H1 (cell line): ENCODE measurements around the gene WASF3. TPM values are rescaled to one million over a fixed set of nuclear protein-coding genes. Genes with fewer than 3 reads are reported as not detected.

Source experiments
- CTCF ChIA-PET: fragments of 300-600 bp; sonication (Branson Sonifier 250); formaldehyde crosslinking; loops from one replicate; lab custom pipeline; 2021; ENCODE audit not compliant: partially characterized antibody; lab: Charles Lee
- POLR2A ChIA-PET: fragments of 300-600 bp; sonication (Branson Sonifier 250); formaldehyde crosslinking; loops from one replicate; lab custom pipeline; 2021; ENCODE audit warnings: inconsistent platforms; ENCODE audit not compliant: partially characterized antibody; lab: Charles Lee
- DNase-seq, 2 experiments: peaks; one replicate each; pipeline versions ENCODE4 v3.0.0 to v3.0.0-alpha.2; 2010 to 2022; ENCODE audit warnings: low spot score in 2 of 2, low read depth in 1 of 2, mixed read lengths in 1 of 2
- FAIRE-seq: peaks from 2 replicates; lab custom pipeline; 2011; peaks lifted over from hg19 to GRCh38; lab: Jason Lieb, UNC
- H2AFZ ChIP-seq: 2 replicates; pipeline ENCODE4 v1.8.1; 2012; ENCODE audit warnings: low read length, inconsistent platforms
- H2AK5ac ChIP-seq: 2 replicates; pipeline ENCODE4 v1.6.1; 2013; ENCODE audit warnings: low read depth, low read length
- H2BK120ac ChIP-seq: replicated peaks from 2 replicates; pipeline ENCODE3; 2013; ENCODE audit warnings: low read depth, low read length, inconsistent platforms
- H2BK12ac ChIP-seq: 2 replicates; pipeline ENCODE4 v1.6.1; 2013; ENCODE audit warnings: low read depth, low read length
- H2BK15ac ChIP-seq: 2 replicates; pipeline ENCODE4 v1.6.1; 2013; ENCODE audit warnings: low read length
- H2BK20ac ChIP-seq: 2 replicates; pipeline ENCODE4 v1.6.1; 2013; ENCODE audit warnings: low read length
- H2BK5ac ChIP-seq: 2 replicates; pipeline ENCODE4 v1.6.1; 2013; ENCODE audit warnings: low read depth, low read length
- H3K14ac ChIP-seq: 2 replicates; pipeline ENCODE4 v1.6.1; 2013; ENCODE audit warnings: inconsistent platforms; ENCODE audit not compliant: insufficient read length
- H3K18ac ChIP-seq: 2 replicates; pipeline ENCODE4 v1.6.1; 2013; ENCODE audit warnings: low read length; ENCODE audit errors: extremely low read depth
- H3K23ac ChIP-seq: 2 replicates; pipeline ENCODE4 v1.6.1; 2013; ENCODE audit warnings: inconsistent platforms; ENCODE audit not compliant: insufficient read length
- H3K23me2 ChIP-seq: 2 replicates; pipeline ENCODE4 v1.6.1; 2013; ENCODE audit warnings: low read depth, low read length
- H3K27ac ChIP-seq: 2 replicates; pipeline ENCODE4 v1.6.1; 2011; ENCODE audit warnings: low read depth, low read length, inconsistent platforms
- H3K27me3 ChIP-seq, 4 experiments: replicated peaks in 1 of 4; 1 replicate in 1 of 4; 2 replicates in 3 of 4; pipeline versions ENCODE4 v1.6.1 to v1.8.1; 2011 to 2013; ENCODE audit warnings: low read length in 3 of 4, mild to moderate bottlenecking in 3 of 4, inconsistent platforms in 2 of 4, mixed read lengths in 2 of 4, moderate library complexity in 1 of 4; ENCODE audit not compliant: control insufficient read depth in 3 of 4, insufficient read depth in 3 of 4; ENCODE audit errors: extremely low read depth in 1 of 4
- H3K36me3 ChIP-seq, 4 experiments: 2 replicates each; pipeline versions ENCODE4 v1.6.1 to v1.8.1; 2011 to 2013; ENCODE audit warnings: mild to moderate bottlenecking in 4 of 4, low read length in 3 of 4, moderate library complexity in 2 of 4, control low read depth in 1 of 4, inconsistent platforms in 1 of 4; ENCODE audit not compliant: insufficient read depth in 4 of 4, control insufficient read depth in 2 of 4
- H3K4ac ChIP-seq: replicated peaks from 2 replicates; pipeline ENCODE3; 2013; ENCODE audit warnings: low read length, low read depth, mixed read lengths, inconsistent platforms; ENCODE audit not compliant: insufficient read length
- H3K4me1 ChIP-seq, 4 experiments: replicated peaks in 1 of 4; 1 replicate in 1 of 4; 2 replicates in 3 of 4; pipeline versions ENCODE4 v1.6.1 to v1.8.1; 2011 to 2013; ENCODE audit warnings: low read length in 3 of 4, inconsistent platforms in 2 of 4, mixed read lengths in 1 of 4; ENCODE audit not compliant: insufficient read depth in 4 of 4, control insufficient read depth in 3 of 4
- H3K4me2 ChIP-seq, 2 experiments: 2 replicates each; pipeline versions ENCODE4 v1.6.1 to v1.8.1; 2011 to 2013; ENCODE audit warnings: low read depth in 2 of 2, low read length in 2 of 2, control low read depth in 1 of 2, inconsistent platforms in 1 of 2, mild to moderate bottlenecking in 1 of 2; ENCODE audit not compliant: insufficient read depth in 1 of 2
- H3K4me3 ChIP-seq, 4 experiments: fragments of 200-600, 300-600 bp in 1 of 4; sonication (generic), shearing (Covaris generic), sonication (Bioruptor Twin) in 1 of 4; 2 replicates each; pipeline versions ENCODE4 v1.5.1 to v1.8.1; 2011 to 2016; ENCODE audit warnings: low read length in 4 of 4, low read depth in 3 of 4, control low read depth in 2 of 4, inconsistent platforms in 2 of 4, mild to moderate bottlenecking in 2 of 4, mixed read lengths in 1 of 4, moderate library complexity in 1 of 4; ENCODE audit not compliant: insufficient read depth in 2 of 4; ENCODE audit errors: extremely low read depth in 1 of 4
- H3K56ac ChIP-seq: replicated peaks from 2 replicates; pipeline ENCODE3; 2013; ENCODE audit warnings: low read depth, mild to moderate bottlenecking, mixed read lengths, low read length, inconsistent platforms; ENCODE audit not compliant: insufficient read length
- H3K79me1 ChIP-seq: 2 replicates; pipeline ENCODE4 v1.6.1; 2013; ENCODE audit warnings: low read depth, low read length, control low read depth
- H3K79me2 ChIP-seq, 2 experiments: 2 replicates each; pipeline versions ENCODE4 v1.6.1 to v1.8.1; 2012 to 2013; ENCODE audit warnings: low read length in 2 of 2, mild to moderate bottlenecking in 2 of 2, inconsistent platforms in 1 of 2; ENCODE audit not compliant: insufficient read depth in 2 of 2, control insufficient read depth in 1 of 2
- H3K9ac ChIP-seq, 4 experiments: replicated peaks in 1 of 4; 1 replicate in 1 of 4; 2 replicates in 3 of 4; pipeline versions ENCODE4 v1.6.1 to v1.8.1; 2011 to 2013; ENCODE audit warnings: low read depth in 3 of 4, low read length in 3 of 4, control low read depth in 2 of 4, mild to moderate bottlenecking in 2 of 4, moderate library complexity in 2 of 4, inconsistent platforms in 1 of 4; ENCODE audit errors: extremely low read depth in 1 of 4
- H3K9me3 ChIP-seq, 2 experiments: 2 replicates each; pipeline versions ENCODE4 v1.6.1 to v1.8.1; 2012 to 2013; ENCODE audit warnings: mild to moderate bottlenecking in 2 of 2, moderate library complexity in 2 of 2, control low read depth in 1 of 2, inconsistent platforms in 1 of 2, low read depth in 1 of 2, low read length in 1 of 2, mixed read lengths in 1 of 2; ENCODE audit not compliant: insufficient read depth in 2 of 2
- H4K20me1 ChIP-seq, 2 experiments: replicated peaks in 1 of 2; 2 replicates each; pipeline versions ENCODE3 to v1.8.1; 2011 to 2013; ENCODE audit warnings: inconsistent platforms in 2 of 2, low read length in 2 of 2, mild to moderate bottlenecking in 1 of 2; ENCODE audit not compliant: insufficient read depth in 2 of 2, control insufficient read depth in 1 of 2
- H4K5ac ChIP-seq: 2 replicates; pipeline ENCODE4 v1.6.1; 2013; ENCODE audit warnings: low read length, low read depth, mixed read lengths, inconsistent platforms; ENCODE audit not compliant: insufficient read length
- H4K8ac ChIP-seq: 2 replicates; pipeline ENCODE4 v1.8.0; 2013; ENCODE audit warnings: mild to moderate bottlenecking, moderate library complexity, low read length, inconsistent platforms; ENCODE audit not compliant: insufficient read depth; ENCODE audit errors: extremely low read depth
- H4K91ac ChIP-seq: replicated peaks from 2 replicates; pipeline ENCODE3; 2013; ENCODE audit warnings: low read length, mixed read lengths, inconsistent platforms; ENCODE audit not compliant: insufficient read length
- ASH2L ChIP-seq: fragments of 200-600, 300-600 bp; sonication (generic); IDR thresholded peaks from one replicate; pipeline ENCODE4 v1.7.1; 2017; ENCODE audit warnings: low read length
- BCL11A ChIP-seq, 2 experiments: IDR thresholded peaks; one replicate each; pipeline ENCODE4 v1.6.1; 2011; ENCODE audit warnings: low read depth in 2 of 2, low read length in 2 of 2, mild to moderate bottlenecking in 2 of 2
- CBX5 ChIP-seq: fragments of 300-800, 300-1000 bp; sonication (generic); IDR thresholded peaks from 2 replicates; pipeline ENCODE4 v1.7.1; 2016; ENCODE audit warnings: antibody characterized with exemption, low read length, low read depth
- CEBPB ChIP-seq: IDR thresholded peaks from 2 replicates; pipeline ENCODE4 v1.6.1; 2012; ENCODE audit warnings: low read depth, low read length
- CHD2 ChIP-seq: IDR thresholded peaks from 2 replicates; pipeline ENCODE4 v1.6.1; 2012; ENCODE audit warnings: low read length, improper control_type of control experiment
- FOSL1 ChIP-seq: IDR thresholded peaks from 2 replicates; pipeline ENCODE4 v1.6.1; 2011; ENCODE audit warnings: mild to moderate bottlenecking, low read depth, low read length, moderate library complexity; ENCODE audit not compliant: insufficient read depth
- GABPA ChIP-seq: IDR thresholded peaks from 2 replicates; pipeline ENCODE4 v1.6.1; 2011; ENCODE audit warnings: mild to moderate bottlenecking, low read length, moderate library complexity, borderline replicate concordance; ENCODE audit not compliant: insufficient read depth
- JUN ChIP-seq: IDR thresholded peaks from 2 replicates; pipeline ENCODE4 v1.6.1; 2011; ENCODE audit warnings: low read depth, mild to moderate bottlenecking, improper control_type of control experiment, low read length
- KDM4A ChIP-seq: IDR thresholded peaks from one replicate; pipeline ENCODE4 v1.7.1; 2012; ENCODE audit warnings: low read depth, mild to moderate bottlenecking, moderate library complexity, low read length, inconsistent platforms; ENCODE audit not compliant: severe bottlenecking
- KDM5A ChIP-seq: fragments of 200-600 bp; IDR thresholded peaks from 2 replicates; pipeline ENCODE4 v1.7.1; 2012; ENCODE audit warnings: mild to moderate bottlenecking, low read length, inconsistent platforms, mixed read lengths
- NANOG ChIP-seq: IDR thresholded peaks from 2 replicates; pipeline ENCODE4 v1.6.1; 2011; ENCODE audit warnings: low read length, low read depth, mild to moderate bottlenecking, inconsistent platforms; ENCODE audit not compliant: insufficient read depth, poor library complexity, severe bottlenecking
- POLR2A ChIP-seq, 2 experiments: IDR thresholded peaks; 1 replicate in 1 of 2; 2 replicates in 1 of 2; pipeline ENCODE4 v1.6.1; 2011; ENCODE audit warnings: low read depth in 2 of 2, low read length in 2 of 2, mild to moderate bottlenecking in 2 of 2; ENCODE audit errors: control extremely low read depth in 1 of 2
- POLR2AphosphoS5 ChIP-seq: IDR thresholded peaks from 2 replicates; pipeline ENCODE4 v1.6.1; 2011; ENCODE audit warnings: low read depth, low read length
- SRF ChIP-seq: IDR thresholded peaks from 2 replicates; pipeline ENCODE4 v1.6.1; 2011; ENCODE audit warnings: mild to moderate bottlenecking, low read depth, low read length, moderate library complexity
- SUZ12 ChIP-seq: fragments of 200-600 bp; sonication (generic); IDR thresholded peaks from 2 replicates; pipeline ENCODE4 v1.6.1; 2012; ENCODE audit warnings: mild to moderate bottlenecking, inconsistent platforms, low read length, moderate library complexity, mixed read lengths
- TAF1 ChIP-seq: IDR thresholded peaks from 2 replicates; pipeline ENCODE4 v1.6.1; 2011; ENCODE audit warnings: mild to moderate bottlenecking, low read depth, low read length
- TEAD4 ChIP-seq: IDR thresholded peaks from 2 replicates; pipeline ENCODE4 v1.6.1; 2012; ENCODE audit warnings: low read depth, low read length, inconsistent platforms, mixed read lengths
- WGBS, 2 experiments: shearing (Covaris generic) in 1 of 2; methylation state at CpG; one replicate each; pipeline versions ENCODE4 v1.1.6 to v1.1.7; 2013 to 2015; ENCODE audit warnings: low lambda C conversion rate in 2 of 2, mixed read lengths in 2 of 2, inconsistent platforms in 1 of 2, low coverage in 1 of 2, missing lambda C conversion rate in 1 of 2; ENCODE audit not compliant: insufficient replicate concordance in 2 of 2, insufficient coverage in 1 of 2, insufficient read length in 1 of 2; ENCODE audit errors: extremely low coverage in 1 of 2, missing lambda C conversion rate in 1 of 2; 5-methylcytosine and 5-hydroxymethylcytosine counted together
- polyA plus RNA-seq, 7 experiments: library from polyadenylated mRNA; depleted of rRNA in 3 of 7; stranded (reverse) in 5 of 7; unstranded in 2 of 7; fragments of >200 nt in 5 of 7; fragments of 200-250 nt in 2 of 7; gene quantifications; 1 replicate in 5 of 7; 2 replicates in 1 of 7; 4 replicates in 1 of 7; pipeline versions ENCODE4 v1.2.1 to v1.2.3, GENCODE V29; 2011 to 2013; ENCODE audit warnings: missing spikeins in 2 of 7, mixed read lengths in 2 of 7
- total RNA-seq: library from RNA; stranded (reverse); fragmentation: NEBNext Ultra II Directional; extraction: Animal tissue kit (Norgen Biotek cat#: 25700); gene quantifications from 2 replicates; pipeline ENCODE4 v1.2.1, GENCODE V29; 2021

Gene WASF3
- total and polyA plus RNA-seq, 2 of the 8 experiments (the other 6 are each of a cell fraction or from before 2014, with no cell fraction given): 18.7 to 39.8 TPM

DNA sequence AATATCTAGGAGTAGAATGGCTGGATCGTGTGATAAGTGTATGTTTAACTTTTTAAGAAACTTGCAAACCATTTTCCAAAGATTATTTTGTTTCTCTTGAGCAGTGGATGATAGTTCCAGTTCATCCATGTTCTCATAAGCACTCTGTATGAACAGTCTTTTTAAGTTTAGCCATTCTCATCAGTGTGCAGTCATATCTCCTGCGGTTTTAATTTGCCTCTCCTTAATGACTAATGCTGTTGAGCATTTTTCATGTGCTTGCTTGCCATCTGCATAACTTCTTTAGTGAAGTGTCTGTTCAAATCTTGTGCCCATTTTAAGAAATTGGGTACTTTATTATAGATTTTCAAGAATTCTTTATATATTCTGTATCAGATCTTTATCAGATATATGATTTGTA is 58.6 kb downstream of the WASF3 start:
- no peaks in the 10 kb centered on the region for H3K27me3 ChIP-seq
- no peak overlapping the region for H3K9ac ChIP-seq
- H3K36me3 ChIP-seq: no peaks in the 10 kb centered on the region
- no peak overlapping the region for H4K5ac ChIP-seq
- H2AK5ac ChIP-seq: no peak overlapping the region
- no peak overlapping the region for H3K23ac ChIP-seq
- no peaks in the 10 kb centered on the region for H3K9me3 ChIP-seq
- no peak overlapping the region for H3K4me3 ChIP-seq
- H4K20me1 ChIP-seq: no peaks in the 10 kb centered on the region
- 0 out of 7 replicates have a peak, but pooled peaks cover 0 to 2% (median 0%) of the 10 kb centered on the region in 4 experiments for H3K4me1 ChIP-seq
- H3K14ac ChIP-seq: no peak overlapping the region
- H3K79me1 ChIP-seq: no peaks in the 10 kb centered on the region
- H4K91ac ChIP-seq: no peak overlapping the region
- H2BK20ac ChIP-seq: no peak overlapping the region
- no peaks in the 10 kb centered on the region for H3K23me2 ChIP-seq
- no peak for FAIRE-seq
- no peak overlapping the region for H2BK12ac ChIP-seq
- no peak overlapping the region for H3K27ac ChIP-seq
- no peak overlapping the region for H2BK15ac ChIP-seq
- DNase-seq: no peak
- peaks cover 0 to 7% of the 10 kb centered on the region in 2 experiments; a peak in 1 of 4 replicates for H3K79me2 ChIP-seq
- no peak overlapping the region for H3K56ac ChIP-seq
- H3K4me2 ChIP-seq: no peak overlapping the region
- WGBS, 2 experiments: 91% methylated on average over 2 of the region's 2 CpGs; no CpG with 5 or more reads in 1 of the 2 experiments
- no peak overlapping the region for H3K4ac ChIP-seq
- no peak overlapping the region for H2BK120ac ChIP-seq
- H2AFZ ChIP-seq: no peak overlapping the region
- no peak overlapping the region for H2BK5ac ChIP-seq
- no peak overlapping the region for H4K8ac ChIP-seq
- ChIA-PET CTCF (no interaction called here), POLR2A (no interaction called here)
- H3K18ac ChIP-seq: no peak overlapping the region
- TF ChIP-seq TAF1: no peak
- TF ChIP-seq SUZ12: no peak
- no peak for TF ChIP-seq KDM4A
- no peak for TF ChIP-seq FOSL1
- no peak for TF ChIP-seq CHD2
- TF ChIP-seq ASH2L: no peak
- TF ChIP-seq KDM5A: no peak
- no peak for TF ChIP-seq GABPA
- no peak for TF ChIP-seq CBX5
- TF ChIP-seq JUN: no peak
- no peak for TF ChIP-seq POLR2AphosphoS5
- TF ChIP-seq BCL11A (IDR thresholded peaks at IDR 0.05; ENCODE audit: low read depth in 2 of 2, low read length in 2 of 2): no peak
- no peak for TF ChIP-seq POLR2A (IDR thresholded peaks at IDR 0.05; ENCODE audit: control extremely low read depth in 1 of 2, low read depth in 2 of 2, low read length in 2 of 2)
- no peak for TF ChIP-seq CEBPB
- no peak for TF ChIP-seq SRF
- no peak for TF ChIP-seq TEAD4
- TF ChIP-seq NANOG: no peak
